Amniotic stem cell (primary cell): Measurements from ENCODE around the gene AMN1.
A peak's percentile ranks its signal among the peaks of the same experiment; 100 is the strongest.
"Not testable (repeated sequence)": the region's sequence is repeated elsewhere in the genome, so short reads cannot be mapped to it uniquely, and the experiment has no call there.

ENCODE experiments used
- DNase-seq: peaks from one replicate; lab custom pipeline; 2025; lab: John Stamatoyannopoulos, UW

The AMN1 gene

DNA sequence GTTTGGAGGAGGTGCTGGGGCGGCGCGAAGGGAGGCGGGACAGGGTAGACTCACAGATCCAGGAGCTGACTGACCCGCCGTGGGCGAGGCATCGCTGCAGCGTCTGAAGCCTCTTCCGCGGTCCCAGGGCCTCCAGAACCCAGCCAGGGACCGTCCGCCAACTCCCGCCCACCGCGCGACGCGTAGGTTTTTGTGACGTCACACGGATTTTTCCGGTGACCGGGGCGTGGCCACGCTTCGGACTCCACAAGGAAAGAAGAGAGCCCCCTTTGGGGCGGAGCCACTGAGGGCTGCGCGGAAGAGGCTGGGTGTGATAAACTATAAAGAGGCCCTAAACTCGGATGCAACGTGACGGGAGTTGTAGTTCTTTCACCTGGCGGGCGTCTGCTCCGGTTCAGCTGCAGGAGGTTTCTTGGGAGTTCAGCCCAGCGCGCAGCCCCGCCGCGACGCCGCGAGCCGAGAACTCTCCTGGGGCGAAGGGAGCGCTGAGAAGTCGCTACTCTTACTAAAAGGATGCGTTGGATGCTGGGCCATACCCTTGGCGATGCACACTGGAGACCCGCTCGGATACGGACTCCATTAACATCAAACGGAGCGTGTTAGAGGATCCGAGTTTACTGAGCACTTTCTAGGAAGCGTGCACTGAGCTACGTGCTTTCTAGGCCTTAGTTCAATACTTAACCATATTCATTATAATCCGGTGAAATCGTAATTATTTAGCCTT, at the start of gene AMN1:
TSS of gene AMN1 (minus strand) at position 105 of the 724 bp plus-strand sequence. CDS start at position 92, 13 bp downstream.
- DNase-seq = peak; percentile 94

DNA sequence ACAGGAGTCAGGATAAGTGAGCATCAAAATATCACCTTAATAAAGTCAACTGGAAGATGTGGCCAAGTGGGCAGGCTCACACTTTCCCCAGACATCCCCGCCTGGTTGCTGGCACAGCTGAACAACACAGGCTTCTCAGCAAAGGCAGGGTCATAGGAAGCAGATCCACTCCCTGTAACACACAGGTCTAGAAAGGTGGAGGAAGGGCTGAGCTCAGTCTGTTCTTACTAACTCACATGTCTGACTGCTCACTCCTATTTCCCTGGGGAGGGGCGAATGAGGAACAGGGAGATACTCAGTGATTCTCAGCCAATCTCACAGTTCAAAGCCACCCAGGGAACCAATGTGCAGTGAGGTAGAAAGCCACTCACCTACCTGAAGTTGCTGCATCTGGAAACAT, 45.0 kb upstream of the AMN1 start:
- DNase-seq = no peak

DNA sequence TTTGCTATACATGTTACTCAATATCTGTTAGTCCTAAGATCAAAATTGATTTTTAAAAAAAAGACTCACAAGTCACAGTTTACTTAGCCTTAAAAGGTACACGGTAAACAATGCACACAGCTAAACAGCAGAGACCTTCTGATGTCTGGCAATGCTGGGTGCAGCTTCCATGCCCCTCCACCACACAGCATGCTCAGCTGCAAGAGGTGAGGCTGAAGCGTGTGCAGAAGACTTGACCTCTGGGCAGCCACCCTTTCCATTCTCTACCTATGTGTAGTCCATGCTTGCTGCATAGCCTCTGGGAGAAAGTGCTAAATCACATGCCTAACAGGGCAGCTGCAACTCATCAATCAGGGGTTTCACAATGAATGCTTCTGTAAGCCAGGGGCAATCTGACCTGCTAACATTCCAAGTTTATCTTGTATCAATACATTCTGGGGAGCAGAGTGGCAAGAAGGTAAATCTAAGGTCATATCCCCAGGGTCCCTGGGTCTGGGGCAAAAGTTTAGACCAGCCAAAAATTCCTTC, 44.5 kb upstream of the AMN1 start:
- DNase-seq = no peak

DNA sequence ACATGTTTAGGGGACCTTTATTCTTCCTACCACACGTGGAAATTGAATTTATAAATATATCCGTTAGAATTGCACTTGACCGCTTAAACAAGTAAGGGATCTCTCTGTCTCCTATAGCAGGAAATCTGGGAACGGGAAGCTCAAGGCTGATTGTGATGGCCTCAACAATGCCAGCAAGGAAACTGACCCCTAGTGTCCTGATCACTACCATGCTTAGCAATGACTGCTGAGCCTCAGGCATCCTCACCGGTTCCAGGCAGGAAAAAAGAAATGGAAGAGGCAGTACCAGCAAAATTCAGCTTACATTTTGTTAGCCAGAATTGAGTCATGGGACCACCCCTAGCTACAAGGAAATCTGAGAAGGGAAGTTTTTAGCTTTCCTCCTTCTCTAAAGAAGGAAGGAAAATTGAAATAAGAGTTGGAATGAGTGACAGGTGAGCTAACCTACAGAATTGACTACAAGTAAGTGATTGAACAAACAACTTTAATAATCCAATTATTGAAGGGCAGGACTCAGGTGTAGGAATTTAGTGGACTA, 43.9 kb upstream of the AMN1 start:
- DNase-seq = no peak

DNA sequence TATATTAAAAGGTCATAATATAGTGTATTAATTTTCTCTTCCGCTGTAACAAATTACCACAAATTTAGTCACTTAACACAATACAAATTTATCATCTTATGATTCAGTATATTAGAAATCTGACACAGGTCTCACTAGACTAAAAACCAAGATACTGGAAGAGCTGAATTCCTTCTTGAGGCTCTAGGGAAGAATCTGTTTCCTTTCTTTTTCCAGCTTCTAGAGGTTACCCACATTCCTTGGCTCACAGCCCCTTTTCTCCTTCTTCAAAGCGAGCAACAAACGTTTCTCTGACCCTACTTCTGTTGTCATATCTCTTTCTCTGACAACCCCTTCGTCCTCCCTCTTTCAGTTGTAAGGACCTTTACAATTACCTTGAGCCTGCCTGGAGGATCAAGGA, 43.4 kb upstream of the AMN1 start:
- DNase-seq = no peak

DNA sequence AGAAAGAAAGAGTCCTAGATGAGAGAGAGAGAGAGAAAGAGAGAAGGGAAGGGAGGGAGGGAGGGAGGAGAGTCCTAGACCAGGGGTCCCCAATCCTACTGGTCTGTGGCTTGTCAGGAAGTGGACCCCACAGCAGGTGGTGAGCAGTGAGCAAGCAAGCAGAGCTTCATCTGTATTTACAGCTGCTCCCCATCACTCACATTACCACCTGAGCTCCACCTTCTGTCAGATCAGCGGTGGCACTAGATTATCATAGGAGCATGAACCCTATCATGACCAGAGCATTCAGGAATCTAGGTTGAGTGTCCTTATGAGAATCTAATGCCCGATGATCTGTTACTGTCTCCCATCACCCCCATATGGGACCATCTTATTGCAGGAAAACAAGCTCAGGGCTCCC, 39.2 kb upstream of the AMN1 start:
- no peak for DNase-seq

DNA sequence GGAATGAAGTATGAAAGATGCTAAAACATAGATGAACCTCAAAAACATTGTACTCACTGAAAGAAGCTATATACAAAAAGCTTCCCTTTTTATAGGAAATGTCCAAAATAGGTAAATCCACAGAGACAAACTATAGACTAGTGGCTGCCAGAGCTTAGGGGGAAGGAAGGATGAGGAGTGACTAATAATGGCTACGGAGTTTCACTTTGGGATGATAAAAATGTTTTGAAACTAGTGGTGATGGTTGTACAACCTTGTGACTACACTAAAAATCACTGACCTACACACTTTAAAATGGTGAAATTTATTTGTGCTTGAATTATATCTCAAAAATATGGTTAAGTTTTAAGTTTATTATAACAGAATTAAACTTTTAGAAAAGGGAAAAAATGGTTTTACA, 37.1 kb upstream of the AMN1 start:
- DNase-seq = no peak

DNA sequence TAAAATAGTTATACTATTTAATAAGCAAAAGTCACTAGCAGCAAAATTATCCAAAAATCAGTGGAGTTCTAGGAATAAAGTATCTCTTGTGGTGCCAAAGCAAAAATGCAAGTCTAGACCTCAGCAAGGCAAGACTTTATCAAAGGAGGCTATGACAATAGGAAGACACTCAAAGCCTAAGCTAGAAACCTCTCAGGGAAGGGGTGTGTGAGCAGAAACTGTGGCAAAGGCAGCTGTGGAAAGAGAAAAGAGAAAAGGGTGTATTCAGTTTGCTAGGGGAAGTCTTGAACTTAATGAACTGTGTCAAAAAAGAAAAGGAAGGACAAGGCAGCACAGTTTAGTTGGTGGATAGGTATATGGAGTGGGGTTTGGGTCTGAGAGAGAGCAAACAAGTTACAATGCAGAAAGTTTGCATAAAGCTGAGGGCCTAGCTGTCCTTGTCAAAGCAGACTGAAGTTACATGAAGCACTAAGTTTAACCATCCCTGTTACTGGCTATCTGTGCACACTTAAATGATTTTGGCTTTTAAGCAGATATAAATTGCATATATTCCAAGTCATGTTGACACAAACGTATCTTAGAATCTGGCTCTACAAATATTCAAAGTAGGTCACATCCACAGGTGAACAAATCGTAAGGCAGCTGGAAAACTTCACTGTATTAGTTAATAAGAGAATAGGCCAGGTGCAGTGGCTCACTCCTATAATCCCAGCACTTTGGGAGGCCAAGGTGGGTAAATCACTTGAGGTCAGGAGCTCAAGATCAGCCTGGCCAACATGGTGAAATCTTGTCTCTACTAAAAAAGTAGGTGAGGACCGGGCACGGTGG, 31.0 kb upstream of the AMN1 start:
- DNase-seq = no peak

DNA sequence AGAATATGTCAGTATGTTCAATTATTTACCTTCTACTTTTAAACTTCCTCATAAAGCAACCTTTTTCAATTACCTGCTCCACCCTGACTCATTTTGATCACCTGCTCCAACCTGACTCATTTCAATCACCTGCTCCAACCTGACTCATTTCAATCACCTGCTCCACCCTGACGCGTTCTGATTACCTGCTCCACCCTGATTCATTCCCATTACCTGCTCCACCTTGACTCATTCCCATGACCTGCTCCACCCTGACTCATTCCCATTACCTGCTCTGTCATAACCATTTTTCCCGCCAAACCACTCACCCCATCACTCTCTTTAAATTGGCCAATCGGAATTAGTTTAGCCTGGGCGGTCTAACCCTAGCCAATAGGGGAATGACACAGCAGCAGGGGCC, 29.5 kb upstream of the AMN1 start:
- DNase-seq = not testable (repeated sequence)

DNA sequence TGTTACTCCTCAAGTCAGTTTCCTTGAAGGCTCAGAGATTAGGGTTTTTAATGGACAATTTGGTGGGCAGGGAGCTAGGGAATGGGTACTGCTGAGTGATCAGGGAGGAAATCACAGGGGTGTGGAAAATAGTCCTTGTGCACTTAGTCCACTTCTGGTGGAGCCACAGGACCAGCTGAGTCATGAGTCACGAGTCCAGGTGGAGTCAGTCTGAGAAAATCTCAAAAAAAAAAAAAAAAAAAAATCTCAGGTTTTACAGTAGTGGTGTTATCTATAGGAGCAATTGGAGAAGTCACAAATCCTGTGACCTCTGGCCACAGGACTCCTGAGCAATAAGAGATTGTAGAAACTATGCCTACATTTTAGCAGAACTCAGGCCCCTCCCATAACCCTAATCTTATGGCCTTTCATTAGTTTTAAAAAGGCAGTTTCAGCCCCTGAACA, 28.2 kb upstream of the AMN1 start:
- DNase-seq = no peak

DNA sequence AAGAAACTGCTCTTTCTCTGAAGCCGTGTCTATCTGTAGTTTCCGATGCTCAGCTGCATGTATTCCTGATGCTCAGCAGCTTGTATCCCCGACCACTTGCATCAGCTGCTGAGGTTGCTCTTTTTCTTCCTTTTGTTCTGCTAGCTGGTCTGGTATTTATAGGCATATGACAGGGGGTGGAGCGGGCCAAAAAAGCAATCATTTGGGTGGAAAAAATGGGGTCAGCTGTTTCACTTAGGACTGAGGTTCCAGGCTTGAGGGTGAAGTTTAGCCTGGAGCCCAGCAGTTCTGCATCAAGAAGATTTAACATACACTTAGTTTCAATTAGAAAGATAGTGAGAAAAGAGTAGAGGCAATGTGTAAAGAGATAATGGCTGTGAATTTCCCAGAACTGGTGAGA, 23.6 kb upstream of the AMN1 start:
- no peak for DNase-seq

DNA sequence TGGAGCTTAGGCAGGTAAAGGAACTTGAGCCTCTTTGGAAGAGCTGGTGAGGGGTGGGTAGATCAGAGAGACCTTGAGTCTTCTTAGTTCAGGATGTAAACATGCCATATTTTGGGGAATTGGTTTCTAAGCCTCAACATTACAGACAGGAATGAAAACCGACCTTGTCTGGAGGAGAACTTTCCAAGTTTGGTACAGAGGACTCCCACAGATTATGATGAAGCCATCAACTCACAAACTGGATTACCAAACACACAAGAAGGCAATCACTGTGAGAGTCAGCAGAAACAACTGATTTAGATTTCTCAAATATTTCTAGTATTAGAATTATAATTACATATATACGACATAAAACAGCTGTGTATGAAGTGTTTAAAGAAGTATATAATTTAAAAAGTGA, 22.3 kb upstream of the AMN1 start:
- no peak for DNase-seq

DNA sequence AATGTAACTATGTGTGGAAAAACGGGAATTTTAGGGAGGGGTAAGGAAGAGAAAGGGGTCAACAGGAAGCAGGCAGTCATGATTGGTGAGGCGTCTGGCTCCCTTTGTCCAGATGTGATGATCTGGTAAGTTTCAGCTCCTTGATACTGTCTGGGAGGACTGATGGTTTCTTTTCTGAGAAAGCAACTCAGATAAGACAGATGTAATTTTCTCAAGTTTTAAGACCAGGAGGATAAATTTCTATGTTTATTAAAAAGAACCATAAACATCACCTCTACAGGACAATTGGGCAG, 21.9 kb upstream of the AMN1 start:
- DNase-seq = no peak

DNA sequence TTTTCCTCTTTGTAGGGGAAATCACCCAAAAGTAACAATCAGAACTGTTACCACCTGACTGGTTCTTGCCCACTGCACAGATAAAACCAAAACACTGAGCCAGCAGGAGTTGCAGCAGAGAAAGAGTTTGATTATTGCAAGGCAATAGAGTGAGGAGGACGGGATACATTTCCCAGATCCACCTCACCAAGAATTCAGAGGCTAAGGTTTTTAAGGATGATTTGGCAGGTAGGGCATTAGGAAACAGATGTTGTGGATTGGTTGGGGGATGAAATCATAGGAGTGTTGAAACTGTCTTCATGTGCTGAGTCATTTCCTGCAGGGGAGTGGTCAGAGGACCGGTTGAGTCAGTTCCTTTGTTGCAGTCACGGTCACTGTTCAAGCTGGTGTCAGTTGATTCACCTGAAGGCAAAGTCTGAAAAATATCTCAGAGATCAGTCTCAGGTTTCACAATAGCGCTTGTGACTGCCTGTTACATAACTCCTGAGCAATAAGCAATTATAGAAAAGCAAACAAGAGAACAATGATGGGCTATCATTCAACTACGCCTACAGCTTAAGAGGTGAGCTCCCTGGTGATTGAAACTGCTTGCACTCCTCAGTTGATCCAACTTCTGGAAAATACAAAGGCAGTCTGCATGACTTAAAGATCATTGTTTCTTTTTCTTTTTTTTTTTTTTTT, 20.3 kb upstream of the AMN1 start:
- peak; percentile 56 for DNase-seq

DNA sequence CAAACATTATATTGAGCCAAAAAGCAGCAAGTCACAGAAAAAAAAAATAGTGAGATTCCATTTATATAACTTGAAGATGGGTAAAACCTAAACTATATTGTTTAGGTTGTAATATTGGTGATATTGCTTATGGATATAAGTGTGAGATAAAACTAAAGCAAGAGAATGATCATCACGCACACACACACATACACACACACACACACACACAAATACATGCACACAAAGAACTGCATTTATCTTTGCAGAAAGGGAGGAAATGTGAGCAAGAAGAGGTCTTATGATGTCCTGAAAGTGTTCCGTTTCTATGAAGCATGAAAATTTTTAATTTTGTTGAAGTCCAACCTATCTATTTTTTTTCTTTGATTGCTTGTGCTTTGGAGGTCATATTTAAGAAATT, 16.4 kb upstream of the AMN1 start:
- DNase-seq = no peak

DNA sequence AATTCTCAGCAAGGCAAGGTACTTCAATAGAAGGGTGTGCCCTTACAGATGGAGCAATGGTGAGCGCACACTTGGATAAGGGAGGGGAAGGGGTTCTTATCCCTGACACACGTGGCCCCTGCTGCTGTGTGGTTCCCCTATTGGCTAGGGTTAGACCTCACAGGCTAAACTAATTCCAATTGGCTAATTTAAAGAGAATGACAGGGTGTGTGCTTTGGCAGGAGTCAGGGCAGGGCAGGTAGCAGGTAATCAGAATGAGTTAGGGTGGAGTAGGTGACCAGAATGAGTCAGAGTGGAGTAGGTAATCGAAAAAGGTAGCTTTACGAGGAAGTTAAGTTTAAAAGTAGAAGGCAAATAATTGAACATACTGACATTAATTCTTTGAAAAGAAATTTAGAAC, 15.5 kb upstream of the AMN1 start:
- DNase-seq = not testable (repeated sequence)

DNA sequence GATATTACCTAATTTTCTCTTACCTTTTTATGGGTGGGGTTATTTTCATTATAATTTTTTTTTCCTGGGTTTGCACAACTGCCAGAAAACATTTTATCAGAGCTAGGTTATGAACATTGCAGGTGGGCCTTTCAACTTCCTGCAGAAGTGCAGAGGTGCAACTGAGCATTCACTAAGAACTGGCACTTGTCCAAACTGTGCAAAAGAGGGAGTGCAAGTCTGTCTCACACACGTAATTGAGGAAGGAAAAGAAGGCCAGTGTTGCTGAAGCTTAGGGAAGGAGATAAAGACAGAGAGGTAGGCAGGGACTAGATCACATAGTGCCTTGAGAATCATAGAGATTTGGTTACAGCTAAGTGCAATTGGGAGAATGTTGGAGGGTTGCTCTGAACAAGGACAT, 14.1 kb upstream of the AMN1 start:
- no peak for DNase-seq

DNA sequence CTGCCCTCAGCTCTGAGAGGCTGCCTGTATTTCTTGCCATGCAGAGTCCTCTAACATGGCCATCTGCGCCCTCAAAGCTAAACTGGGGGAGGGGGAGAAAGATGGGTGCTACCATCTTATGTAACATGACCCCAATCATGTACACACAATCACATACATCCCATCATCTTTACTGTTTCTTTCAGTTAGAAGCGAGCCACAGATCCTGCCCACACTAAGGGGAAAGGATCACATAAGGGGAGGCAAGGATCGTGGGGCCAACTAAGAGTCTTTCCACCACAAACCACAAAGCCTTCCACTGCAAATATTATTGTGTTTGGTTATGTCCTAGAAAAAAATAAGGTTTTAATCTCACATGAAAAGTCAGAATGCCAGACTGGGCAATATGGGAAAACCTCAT, 11.8 kb upstream of the AMN1 start:
- DNase-seq = no peak

DNA sequence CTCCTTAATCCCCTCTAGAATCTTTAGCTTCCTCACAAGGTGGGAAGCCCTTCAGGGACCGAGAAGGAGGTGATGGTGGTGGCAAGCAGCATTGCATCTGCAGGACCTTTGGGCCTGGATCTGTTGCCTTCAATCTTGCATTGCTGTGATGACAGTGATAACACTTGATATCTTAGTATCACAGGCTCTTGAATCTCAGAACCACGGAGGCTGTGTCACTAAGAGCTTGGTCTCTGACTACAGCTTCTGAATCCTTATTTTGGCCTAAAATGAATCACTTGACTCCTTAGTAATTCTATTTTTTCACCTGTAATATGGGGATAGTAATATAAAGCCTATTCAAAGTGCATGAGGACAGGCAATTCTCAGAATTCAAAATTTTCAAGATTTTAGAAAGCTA, 8.9 kb upstream of the AMN1 start:
- DNase-seq = no peak

DNA sequence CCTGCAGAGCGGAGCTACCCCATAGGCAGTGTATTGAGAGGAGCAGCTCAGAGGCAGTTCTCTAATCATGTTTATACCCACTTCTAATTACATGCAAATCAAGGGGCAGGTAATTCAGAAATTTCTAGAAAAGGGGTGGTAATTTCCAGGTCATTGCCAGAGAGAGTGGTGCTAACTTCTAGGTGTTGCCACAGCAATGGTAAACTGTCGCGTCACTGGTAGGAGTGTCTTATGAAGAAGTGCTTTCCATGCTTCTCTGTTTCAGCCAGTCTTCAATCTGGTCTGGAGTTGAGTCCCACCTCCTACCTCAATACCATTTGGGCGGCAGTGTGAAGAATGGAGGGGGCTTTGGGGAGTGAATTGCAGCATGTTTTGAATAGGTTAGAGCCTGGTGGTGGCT, 8.5 kb upstream of the AMN1 start:
- no peak for DNase-seq

DNA sequence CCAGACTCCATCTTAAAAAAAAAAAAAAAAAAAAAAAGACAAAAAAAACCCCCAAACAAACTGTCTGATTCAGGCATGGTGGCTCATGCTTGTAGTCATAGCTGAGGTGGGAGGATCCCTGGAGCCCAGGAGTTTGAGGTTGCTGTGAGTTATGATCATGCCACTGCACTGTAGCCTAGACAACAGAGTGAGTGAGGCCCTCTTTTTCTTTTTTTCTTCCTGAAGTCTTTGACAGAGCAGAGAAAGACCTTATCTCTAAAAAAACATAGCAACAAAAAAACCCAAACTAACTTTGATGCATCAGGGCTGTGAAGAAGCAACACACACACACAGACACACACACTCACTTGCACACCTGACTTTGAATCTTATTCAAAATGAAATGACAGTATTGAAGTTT, 7.7 kb upstream of the AMN1 start:
- peak; percentile 64 for DNase-seq

DNA sequence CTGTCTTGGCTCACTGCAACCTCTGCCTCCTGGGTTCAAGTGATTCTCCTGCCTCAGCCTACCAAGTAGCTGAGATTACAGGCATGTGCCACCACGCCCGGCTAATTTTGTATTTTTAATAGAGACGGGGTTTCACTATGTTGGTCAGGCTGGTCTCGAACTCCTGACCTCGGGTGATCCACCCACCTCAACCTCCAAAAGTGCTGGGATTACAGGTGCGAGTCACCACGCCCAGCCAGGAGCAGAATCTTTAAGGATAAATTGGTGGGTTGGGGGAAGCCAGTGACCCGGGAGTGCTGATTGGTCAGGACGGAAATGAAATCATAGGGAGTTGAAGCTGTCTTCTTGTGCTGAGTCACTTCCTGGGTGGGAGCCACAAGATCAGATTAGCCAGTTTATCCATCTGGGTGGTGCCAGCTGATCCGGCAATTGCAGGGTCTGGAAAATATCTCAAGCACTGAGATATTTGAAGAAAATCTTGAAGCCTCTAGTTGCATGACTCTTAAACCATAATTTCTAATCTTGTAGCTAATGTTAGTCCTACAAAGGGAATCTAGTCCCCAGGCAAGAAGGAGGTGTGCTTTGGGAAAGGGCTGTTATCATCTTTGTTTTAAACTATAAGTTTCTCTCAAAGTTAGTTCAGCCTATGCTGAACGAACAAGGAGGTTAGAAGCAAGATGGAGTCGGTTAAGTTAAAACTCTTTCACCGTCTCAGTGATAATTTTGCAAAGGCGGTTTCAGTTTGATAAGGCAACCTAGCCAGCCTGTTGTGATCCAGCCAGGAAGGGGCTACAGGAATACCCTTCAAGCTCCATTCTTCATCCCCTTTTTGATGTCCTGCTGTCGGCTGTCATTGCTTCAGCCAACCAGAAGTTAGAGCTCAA, 5.0 kb upstream of the AMN1 start:
- DNase-seq = not testable (repeated sequence)
